Smooth muscle cell (in vitro differentiated cells): Measurements from ENCODE around the gene TRIM56. TPM values are rescaled to one million over a fixed set of nuclear protein-coding genes. Genes with fewer than 3 reads are reported as not detected.
A peak's percentile ranks its signal among the peaks of the same experiment; 100 is the strongest.
"Not testable (repeated sequence)": the region's sequence is repeated elsewhere in the genome, so short reads cannot be mapped to it uniquely, and the experiment has no call there.

Source experiments
- DNase-seq: peaks from one replicate; lab custom pipeline; 2025; ENCODE audit not compliant: unreplicated experiment; lab: John Stamatoyannopoulos, UW
- H2AFZ ChIP-seq: fragments of 200-600 bp; sonication (generic); 2 replicates; pipeline ENCODE4 v1.6.0; 2016; ENCODE audit warnings: antibody characterized with exemption, low read depth, mild to moderate bottlenecking
- H3F3A ChIP-seq: fragments of 200-600 bp; sonication (generic); 2 replicates; pipeline ENCODE4 v1.6.0; 2017; ENCODE audit warnings: antibody characterized with exemption, low read depth
- H3K27ac ChIP-seq: fragments of 200-600 bp; sonication (generic); 2 replicates; pipeline ENCODE4 v1.5.1; 2016; ENCODE audit warnings: low read depth, mild to moderate bottlenecking
- H3K27me3 ChIP-seq: fragments of 200-600 bp; sonication (generic); 2 replicates; pipeline ENCODE4 v1.6.1; 2016; ENCODE audit warnings: low read depth, mild to moderate bottlenecking
- H3K36me3 ChIP-seq: fragments of 200-600 bp; sonication (generic); 2 replicates; pipeline ENCODE4 v1.5.1; 2016; ENCODE audit warnings: low read depth
- H3K4me1 ChIP-seq: fragments of 200-600 bp; sonication (generic); 2 replicates; pipeline ENCODE4 v1.5.1; 2016; ENCODE audit warnings: low read depth
- H3K4me2 ChIP-seq: fragments of 200-600 bp; sonication (generic); 2 replicates; pipeline ENCODE4 v1.6.0; 2016; ENCODE audit warnings: mild to moderate bottlenecking
- H3K4me3 ChIP-seq: fragments of 200-600 bp; sonication (generic); 2 replicates; pipeline ENCODE4 v1.5.1; 2016; ENCODE audit warnings: mild to moderate bottlenecking
- H3K79me2 ChIP-seq: fragments of 200-600 bp; sonication (generic); 2 replicates; pipeline ENCODE4 v1.6.0; 2016; ENCODE audit warnings: low read depth, mild to moderate bottlenecking
- H3K9ac ChIP-seq: fragments of 200-600 bp; sonication (generic); 2 replicates; pipeline ENCODE4 v1.6.0; 2016; ENCODE audit warnings: low read depth
- H3K9me3 ChIP-seq: fragments of 200-600 bp; sonication (generic); replicated peaks from 2 replicates; pipeline ENCODE4 v1.5.1; 2016; ENCODE audit warnings: low read depth
- H4K20me1 ChIP-seq: fragments of 200-600 bp; sonication (generic); 2 replicates; pipeline ENCODE4 v1.6.0; 2016; ENCODE audit warnings: low read depth
- WGBS: methylation state at CpG from one replicate; pipeline ENCODE4 v1.1.7; 2016; ENCODE audit warnings: low lambda C conversion rate; 5-methylcytosine and 5-hydroxymethylcytosine counted together
- polyA plus RNA-seq: library from polyadenylated mRNA; unstranded; fragments of >200 nt; fragmentation: Nextera tagmentation; extraction: Ambion mirVana; gene quantifications from 2 replicates; pipeline ENCODE4 v1.2.1, GENCODE V29; 2016
- total RNA-seq: library from RNA; depleted of rRNA; stranded (reverse); fragments of >200 nt; gene quantifications from 2 replicates; pipeline ENCODE4 v1.2.3, GENCODE V29; 2014
- TF ChIP-seq, protein P1 (sequence below): fragments of 200-600 bp; sonication (generic); IDR thresholded peaks from 2 replicates; pipeline ENCODE4 v1.5.1; 2017; ENCODE audit warnings: borderline replicate concordance, mild to moderate bottlenecking, antibody characterized with exemption; ENCODE audit not compliant: insufficient read depth, poor library complexity, severe bottlenecking

The TRIM56 gene
- total and polyA plus RNA-seq, 2 experiments from 2014 or later = 2.5 to 11.2 TPM

GRCh38 chr7:101089876-101090275 lies 4.6 kb downstream of the TRIM56 start:
- Histone ChIP-seq H3K36me3 (no peaks in the 10 kb centered on the region), H3K4me1 (peaks cover 13% of the 10 kb centered on the region), H3K27ac (no peak overlapping the region), H3K4me2 (no peak overlapping the region), H3K27me3 (no peaks in the 10 kb centered on the region), H2AFZ (no peak overlapping the region), H3K9ac (no peak overlapping the region), H4K20me1 (no peaks in the 10 kb centered on the region), H3K79me2 (peaks cover 20% of the 10 kb centered on the region), H3K4me3 (no peak overlapping the region), H3F3A (peaks cover 7% of the 10 kb centered on the region), H3K9me3 (no peaks in the 10 kb centered on the region)
- no peak for DNase-seq
- 95% methylated on average over 9 of the region's 9 CpGs for WGBS
- TF ChIP-seq, protein P1, sequence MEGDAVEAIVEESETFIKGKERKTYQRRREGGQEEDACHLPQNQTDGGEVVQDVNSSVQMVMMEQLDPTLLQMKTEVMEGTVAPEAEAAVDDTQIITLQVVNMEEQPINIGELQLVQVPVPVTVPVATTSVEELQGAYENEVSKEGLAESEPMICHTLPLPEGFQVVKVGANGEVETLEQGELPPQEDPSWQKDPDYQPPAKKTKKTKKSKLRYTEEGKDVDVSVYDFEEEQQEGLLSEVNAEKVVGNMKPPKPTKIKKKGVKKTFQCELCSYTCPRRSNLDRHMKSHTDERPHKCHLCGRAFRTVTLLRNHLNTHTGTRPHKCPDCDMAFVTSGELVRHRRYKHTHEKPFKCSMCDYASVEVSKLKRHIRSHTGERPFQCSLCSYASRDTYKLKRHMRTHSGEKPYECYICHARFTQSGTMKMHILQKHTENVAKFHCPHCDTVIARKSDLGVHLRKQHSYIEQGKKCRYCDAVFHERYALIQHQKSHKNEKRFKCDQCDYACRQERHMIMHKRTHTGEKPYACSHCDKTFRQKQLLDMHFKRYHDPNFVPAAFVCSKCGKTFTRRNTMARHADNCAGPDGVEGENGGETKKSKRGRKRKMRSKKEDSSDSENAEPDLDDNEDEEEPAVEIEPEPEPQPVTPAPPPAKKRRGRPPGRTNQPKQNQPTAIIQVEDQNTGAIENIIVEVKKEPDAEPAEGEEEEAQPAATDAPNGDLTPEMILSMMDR = no peak

DNA sequence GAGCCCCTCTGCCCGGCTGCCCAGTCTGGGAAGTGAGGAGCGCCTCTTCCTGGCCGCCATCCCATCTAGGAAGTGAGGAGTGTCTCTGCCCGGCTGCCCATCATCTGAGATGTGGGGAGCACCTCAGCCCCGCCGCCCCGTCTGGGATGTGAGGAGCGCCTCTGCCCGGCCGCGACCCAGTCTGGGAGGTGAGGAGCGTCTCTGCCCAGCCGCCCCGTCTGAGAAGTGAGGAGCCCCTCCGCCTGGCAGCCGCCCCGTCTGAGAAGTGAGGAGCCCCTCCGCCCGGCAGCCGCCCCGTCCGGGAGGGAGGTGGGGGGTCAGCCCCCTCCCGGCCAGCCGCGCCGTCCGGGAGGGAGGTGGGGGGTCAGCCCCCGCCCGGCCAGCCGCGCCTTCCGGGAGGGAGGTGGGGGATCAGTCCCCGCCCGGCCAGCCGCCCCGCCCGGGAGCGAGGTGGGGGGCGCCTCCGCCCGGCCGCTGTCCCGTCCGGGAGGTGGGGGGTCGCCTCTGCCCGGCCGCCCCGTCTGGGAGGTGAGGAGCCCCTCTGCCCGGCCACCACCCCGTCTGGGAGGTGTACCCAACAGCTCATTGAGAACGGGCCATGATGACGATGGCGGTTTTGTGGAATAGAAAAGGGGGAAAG lies 7.1 kb downstream of the TRIM56 start:
- H3F3A ChIP-seq, H3K4me3 ChIP-seq, H4K20me1 ChIP-seq, H3K9ac ChIP-seq, H2AFZ ChIP-seq, H3K9me3 ChIP-seq, H3K79me2 ChIP-seq, H3K27me3 ChIP-seq, H3K36me3 ChIP-seq, H3K27ac ChIP-seq, DNase-seq, H3K4me2 ChIP-seq: not testable (repeated sequence)
- H3K4me1 ChIP-seq = peaks cover 13% of the 10 kb centered on the region
- WGBS = 96% methylated on average over 18 of the region's 53 CpGs

DNA sequence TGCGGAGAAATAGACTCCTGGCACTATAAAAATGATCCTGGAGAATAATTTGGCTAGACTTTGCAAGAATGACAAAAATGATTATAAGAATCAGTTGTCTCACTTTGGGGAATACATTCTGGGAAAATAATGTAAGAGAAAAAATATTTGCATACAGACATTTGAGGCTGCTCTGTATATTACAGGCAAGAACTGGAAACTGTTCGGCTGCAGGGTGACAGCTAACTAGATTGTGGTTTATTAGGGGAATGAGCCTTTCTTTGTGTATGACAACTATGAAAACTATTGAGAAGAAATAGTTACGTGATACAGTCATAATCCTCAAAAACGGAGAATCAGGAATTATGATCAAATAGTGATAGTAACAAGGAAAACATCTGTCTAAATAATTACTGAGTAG lies 8.6 kb downstream of the TRIM56 start:
- Histone ChIP-seq H3K27ac (peak overlapping the region; percentile 81), H2AFZ (no peak overlapping the region), H3K9ac (peak overlapping the region; percentile 52), H3K4me3 (no peak overlapping the region), H3K79me2 (peaks cover 6% of the 10 kb centered on the region), H3K4me2 (peak overlapping the region; percentile 31), H3K4me1 (peaks cover 13% of the 10 kb centered on the region), H3F3A (peaks cover 7% of the 10 kb centered on the region), H3K27me3 (no peaks in the 10 kb centered on the region), H4K20me1 (no peaks in the 10 kb centered on the region), H3K9me3 (no peaks in the 10 kb centered on the region), H3K36me3 (no peaks in the 10 kb centered on the region)
- DNase-seq = no peak
- TF ChIP-seq, protein P1 = no peak
- 34% methylated on average over 4 of the region's 4 CpGs for WGBS

DNA sequence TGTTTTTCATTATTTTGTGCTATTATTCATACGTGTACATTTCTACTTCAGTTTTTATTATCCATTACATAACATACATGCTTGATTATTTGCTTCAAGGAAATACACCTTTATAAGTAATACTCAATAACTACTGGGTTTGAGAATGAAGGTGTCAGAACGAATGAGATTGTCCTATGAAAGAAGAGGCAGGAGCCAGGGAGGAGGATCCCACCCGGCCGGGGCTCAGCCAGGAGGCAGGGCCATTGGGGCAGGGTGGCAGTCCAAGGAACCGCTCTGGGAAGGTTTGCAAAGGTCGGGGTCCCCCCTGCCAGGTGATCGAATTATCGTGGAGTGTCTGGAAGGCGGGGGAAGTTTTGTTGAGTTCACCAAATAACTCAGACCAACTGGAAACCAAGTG lies 9.1 kb downstream of the TRIM56 start:
- TF ChIP-seq, protein P1 = no peak
- Histone ChIP-seq H3K27ac (peak overlapping the region; percentile 81), H3K9me3 (no peaks in the 10 kb centered on the region), H3K9ac (peak overlapping the region; percentile 52), H3K4me2 (peak overlapping the region; percentile 16), H3K36me3 (no peaks in the 10 kb centered on the region), H3F3A (peaks cover 12% of the 10 kb centered on the region), H4K20me1 (no peaks in the 10 kb centered on the region), H2AFZ (no peak overlapping the region), H3K4me3 (no peak overlapping the region), H3K4me1 (peaks cover 14% of the 10 kb centered on the region), H3K27me3 (no peaks in the 10 kb centered on the region), H3K79me2 (peaks cover 6% of the 10 kb centered on the region)
- DNase-seq = no peak
- WGBS = 65% methylated on average over 9 of the region's 9 CpGs
